Measurements from ENCODE around the gene RAD51B.
A peak's percentile ranks its signal among the peaks of the same experiment; 100 is the strongest.

RAD51B gene

GRCh38 chr14:68704736-68705720, 885.4 kb downstream of the RAD51B start:
- peak; percentile 75 for DNase-seq (ENCODE audit: low read depth)
- no peak overlapping the region for H3K4me3 ChIP-seq (ENCODE audit: control insufficient read depth, low read depth, low read length)
- TF ChIP-seq CTCF (conservative IDR thresholded peaks at IDR 0.05; ENCODE audit: control insufficient read depth, insufficient read depth, low read depth, low read length) = no peak

DNA sequence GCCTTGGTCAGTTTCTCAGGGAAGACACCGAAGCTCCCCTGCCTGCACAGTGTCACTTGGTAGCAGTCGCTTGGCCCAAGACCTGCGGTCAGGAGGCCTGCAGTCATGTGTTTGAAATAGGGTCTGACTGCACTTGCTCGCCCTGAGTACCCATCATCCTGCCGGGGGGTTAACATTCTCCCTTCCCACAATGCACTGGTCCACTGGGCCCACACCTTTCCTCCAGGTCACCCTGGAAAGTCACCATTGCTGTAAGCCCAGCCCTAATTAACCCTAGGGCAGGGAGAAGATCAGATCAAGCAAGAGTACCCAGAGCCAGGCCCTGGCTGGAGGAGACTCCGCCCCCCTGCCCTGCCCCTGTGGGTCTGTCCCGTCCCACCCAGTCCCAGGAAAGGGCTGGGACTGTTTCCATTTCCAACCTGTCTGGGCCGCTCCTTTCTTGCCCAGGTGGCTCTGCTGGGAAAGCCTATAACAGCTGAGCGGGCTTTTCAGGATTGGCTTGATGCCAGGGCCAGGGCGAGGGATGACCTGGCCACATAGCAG, 886.2 kb downstream of the RAD51B start:
- DNase-seq (ENCODE audit: low read depth) = no peak
- TF ChIP-seq CTCF (conservative IDR thresholded peaks at IDR 0.05; ENCODE audit: control insufficient read depth, insufficient read depth, low read depth, low read length) = no peak
- H3K4me3 ChIP-seq (ENCODE audit: control insufficient read depth, low read depth, low read length) = no peak overlapping the region

GRCh38 chr14:68707482-68707881, 887.9 kb downstream of the RAD51B start:
- DNase-seq (ENCODE audit: low read depth) = peak; percentile 72
- TF ChIP-seq CTCF (conservative IDR thresholded peaks at IDR 0.05; ENCODE audit: control insufficient read depth, insufficient read depth, low read depth, low read length) = no peak
- H3K4me3 ChIP-seq (ENCODE audit: control insufficient read depth, low read depth, low read length) = no peak overlapping the region

- no peak for TF ChIP-seq CTCF (conservative IDR thresholded peaks at IDR 0.05; ENCODE audit: control insufficient read depth, insufficient read depth, low read depth, low read length)
- no peak for DNase-seq (ENCODE audit: low read depth)
These were observed 888.8 kb downstream of the RAD51B start for GRCh38 chr14:68708343-68708742.

DNA sequence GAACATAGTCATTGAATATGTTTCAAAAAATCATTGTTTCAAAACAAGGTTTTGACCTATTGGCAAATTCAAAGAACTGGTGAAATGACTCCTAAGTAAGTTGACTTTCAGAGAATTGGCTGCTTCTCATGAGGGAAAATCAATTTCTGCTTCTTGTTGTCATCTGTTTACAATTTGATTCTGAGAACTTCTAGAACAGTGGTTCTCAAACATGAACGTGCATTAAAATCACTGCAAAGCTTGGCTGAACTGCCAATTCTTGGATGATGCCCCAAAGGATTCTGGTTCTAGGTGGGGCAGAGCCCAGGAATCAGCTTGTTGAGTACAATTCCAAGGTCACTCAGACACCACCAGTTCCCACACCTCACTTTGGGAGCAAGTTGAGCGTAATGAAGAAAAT, 889.4 kb downstream of the RAD51B start:
- no peak for TF ChIP-seq CTCF (conservative IDR thresholded peaks at IDR 0.05; ENCODE audit: control insufficient read depth, insufficient read depth, low read depth, low read length)
- DNase-seq (ENCODE audit: low read depth) = no peak
- no peak overlapping the region for H3K4me3 ChIP-seq (ENCODE audit: control insufficient read depth, low read depth, low read length)

More at GRCh38 chr14:68708343-68708742, 888.8 kb downstream of the RAD51B start:
- no peak overlapping the region for H3K4me3 ChIP-seq (ENCODE audit: control insufficient read depth, low read depth, low read length)

GRCh38 chr14:68710776-68711175, 891.2 kb downstream of the RAD51B start:
- no peak for DNase-seq (ENCODE audit: low read depth)
- TF ChIP-seq CTCF (conservative IDR thresholded peaks at IDR 0.05; ENCODE audit: control insufficient read depth, insufficient read depth, low read depth, low read length) = no peak
- H3K4me3 ChIP-seq (ENCODE audit: control insufficient read depth, low read depth, low read length) = no peak overlapping the region

Data from fibroblast of mammary gland (primary cell).